Stimulated activated CD4-positive, alpha-beta T cell treated with anti-CD3 and anti-CD28 coated beads, Interleukin-12 subunit alpha, Interleukin-12 subunit beta, amount 100 ng/mL, for 48 hours (primary cell): ENCODE data around the gene MAP3K20.
"Not testable (repeated sequence)": the region's sequence is repeated elsewhere in the genome, so short reads cannot be mapped to it uniquely, and the experiment has no call there.

Experiments
- DNase-seq, 3 donors: peaks; one replicate each; pipeline ENCODE4 v3.0.0-alpha.2; 2020; ENCODE audit warnings: low read depth in 2 of 3, low spot score in 1 of 3

Gene MAP3K20

GRCh38 chr2:173193925-173194324, 118.3 kb downstream of the MAP3K20 start:
- DNase-seq: no peak

GRCh38 chr2:173195100-173195499, 119.5 kb downstream of the MAP3K20 start:
- DNase-seq: no peak

- no peak for DNase-seq
These were observed 120.4 kb downstream of the MAP3K20 start for GRCh38 chr2:173196080-173196479.

- DNase-seq: no peak
These were observed 121.0 kb downstream of the MAP3K20 start for GRCh38 chr2:173196638-173197037.

GRCh38 chr2:173198327-173198726, 122.7 kb downstream of the MAP3K20 start:
- no peak for DNase-seq

GRCh38 chr2:173199294-173199693, 123.6 kb downstream of the MAP3K20 start:
- no peak for DNase-seq

- no peak for DNase-seq
These were observed 126.9 kb downstream of the MAP3K20 start for GRCh38 chr2:173202570-173202969.

- DNase-seq: no peak
These were observed 128.7 kb downstream of the MAP3K20 start for GRCh38 chr2:173204316-173204715.

GRCh38 chr2:173205375-173205774, 129.7 kb downstream of the MAP3K20 start:
- no peak for DNase-seq

GRCh38 chr2:173207124-173207523, 131.5 kb downstream of the MAP3K20 start:
- DNase-seq: not testable (repeated sequence)

- peak; percentile 7 to 61 (median 21) for DNase-seq
These were observed 134.9 kb downstream of the MAP3K20 start for GRCh38 chr2:173210270-173211196.

GRCh38 chr2:173213181-173213580, 137.5 kb downstream of the MAP3K20 start:
- DNase-seq: no peak

- DNase-seq: no peak
These were observed 138.6 kb downstream of the MAP3K20 start for GRCh38 chr2:173214213-173214612.

- no peak for DNase-seq
These were observed 139.7 kb downstream of the MAP3K20 start for GRCh38 chr2:173215316-173215715.

GRCh38 chr2:173216051-173216450, 140.4 kb downstream of the MAP3K20 start:
- no peak for DNase-seq

GRCh38 chr2:173216668-173217067, 141.0 kb downstream of the MAP3K20 start:
- DNase-seq: no peak

- no peak for DNase-seq
These were observed 141.6 kb downstream of the MAP3K20 start for GRCh38 chr2:173217116-173217840.

GRCh38 chr2:173218326-173219056, 142.8 kb downstream of the MAP3K20 start:
- no peak for DNase-seq

- DNase-seq: no peak
These were observed 145.6 kb downstream of the MAP3K20 start for GRCh38 chr2:173221132-173221695.

GRCh38 chr2:173221937-173222594, 146.4 kb downstream of the MAP3K20 start:
- no peak for DNase-seq

GRCh38 chr2:173223871-173224270, 148.2 kb downstream of the MAP3K20 start:
- no peak for DNase-seq
